ENCODE data around the gene SRR.

SRR gene

GRCh38 chr17:2295575-2295974 is 8.2 kb upstream of the SRR start:
- H3K4me1 ChIP-seq (ENCODE audit: control insufficient read depth, insufficient read depth, low read depth, low read length) = peaks cover 6% of the 10 kb centered on the region
- no peak overlapping the region for H2AK5ac ChIP-seq (ENCODE audit: low read length, severe bottlenecking)
- no peaks in the 10 kb centered on the region for H3K9me3 ChIP-seq (ENCODE audit: control insufficient read depth, low read length)
- no peak overlapping the region for H2AFZ ChIP-seq (ENCODE audit: low read depth, low read length)
- no peak overlapping the region for H2BK5ac ChIP-seq (ENCODE audit: low read depth, low read length, poor library complexity, severe bottlenecking)
- no peak overlapping the region for H3K4ac ChIP-seq (ENCODE audit: low read depth in 1 of 2, low read length in 2 of 2)
- H2BK120ac ChIP-seq (ENCODE audit: low read depth, low read length) = no peak overlapping the region
- H3K4me2 ChIP-seq (ENCODE audit: low read length, poor library complexity, severe bottlenecking) = no peak overlapping the region
- no peak overlapping the region for H3K18ac ChIP-seq (ENCODE audit: low read depth in 1 of 2, low read length in 2 of 2)
- H3K27me3 ChIP-seq (ENCODE audit: control insufficient read depth in 1 of 2, insufficient read depth in 1 of 2, low read length in 2 of 2) = no peaks in the 10 kb centered on the region
- H4K91ac ChIP-seq (ENCODE audit: low read length) = no peak overlapping the region
- 100% methylated on average over 1 of the region's 1 CpG for WGBS
- no peak overlapping the region for H2BK15ac ChIP-seq (ENCODE audit: low read depth, poor library complexity, severe bottlenecking)
- no peak for DNase-seq
- no peak overlapping the region for H3K23ac ChIP-seq (ENCODE audit: low read length in 2 of 2)
- H3K14ac ChIP-seq (ENCODE audit: low read length in 2 of 2) = no peak overlapping the region
- H3K36me3 ChIP-seq (ENCODE audit: control insufficient read depth in 1 of 2, insufficient read depth in 2 of 2, low read depth in 1 of 2, low read length in 2 of 2) = peaks cover 33 to 93% of the 10 kb centered on the region in 2 experiments
- no peak overlapping the region for H2BK12ac ChIP-seq (ENCODE audit: low read length in 2 of 2)
- no peak overlapping the region for H3K9ac ChIP-seq (ENCODE audit: low read length)
- no peak overlapping the region for H3K4me3 ChIP-seq (ENCODE audit: insufficient read depth in 1 of 2, low read depth in 1 of 2, low read length in 2 of 2)
- no peak overlapping the region for H4K8ac ChIP-seq (ENCODE audit: low read length)
- H3K79me1 ChIP-seq (replicated peaks; ENCODE audit: low read length, poor library complexity, severe bottlenecking) = peaks cover 49% of the 10 kb centered on the region
- no peak overlapping the region for H3K27ac ChIP-seq (ENCODE audit: low read length, poor library complexity, severe bottlenecking)

- Histone ChIP-seq H2BK120ac (ENCODE audit: low read depth, low read length) (no peak overlapping the region), H3K4me1 (ENCODE audit: control insufficient read depth, insufficient read depth, low read depth, low read length) (peaks cover 12% of the 10 kb centered on the region), H3K9ac (ENCODE audit: low read length) (no peak overlapping the region), H3K4me3 (ENCODE audit: insufficient read depth in 1 of 2, low read depth in 1 of 2, low read length in 2 of 2) (no peak overlapping the region), H3K79me1 (replicated peaks; ENCODE audit: low read length, poor library complexity, severe bottlenecking) (peaks cover 43% of the 10 kb centered on the region), H3K4me2 (ENCODE audit: low read length, poor library complexity, severe bottlenecking) (no peak overlapping the region), H2BK5ac (ENCODE audit: low read depth, low read length, poor library complexity, severe bottlenecking) (no peak overlapping the region), H3K14ac (ENCODE audit: low read length in 2 of 2) (no peak overlapping the region), H2BK15ac (ENCODE audit: low read depth, poor library complexity, severe bottlenecking) (no peak overlapping the region), H3K27me3 (ENCODE audit: control insufficient read depth in 1 of 2, insufficient read depth in 1 of 2, low read length in 2 of 2) (no peaks in the 10 kb centered on the region), H3K23ac (ENCODE audit: low read length in 2 of 2) (no peak overlapping the region), H4K91ac (ENCODE audit: low read length) (no peak overlapping the region), H3K18ac (ENCODE audit: low read depth in 1 of 2, low read length in 2 of 2) (no peak overlapping the region), H2BK12ac (ENCODE audit: low read length in 2 of 2) (no peak overlapping the region), H2AFZ (ENCODE audit: low read depth, low read length) (no peak overlapping the region), H3K9me3 (ENCODE audit: control insufficient read depth, low read length) (no peaks in the 10 kb centered on the region), H3K4ac (ENCODE audit: low read depth in 1 of 2, low read length in 2 of 2) (no peak overlapping the region), H3K27ac (ENCODE audit: low read length, poor library complexity, severe bottlenecking) (no peak overlapping the region), H3K36me3 (ENCODE audit: control insufficient read depth in 1 of 2, insufficient read depth in 2 of 2, low read depth in 1 of 2, low read length in 2 of 2) (peaks cover 28 to 82% of the 10 kb centered on the region in 2 experiments), H4K8ac (ENCODE audit: low read length) (no peak overlapping the region), H2AK5ac (ENCODE audit: low read length, severe bottlenecking) (no peak overlapping the region)
- DNase-seq = no peak
- 98% methylated on average over 5 of the region's 5 CpGs for WGBS
Measured at GRCh38 chr17:2297023-2297422, 6.7 kb upstream of the SRR start.

- no peaks in the 10 kb centered on the region for H3K27me3 ChIP-seq (ENCODE audit: control insufficient read depth in 1 of 2, insufficient read depth in 1 of 2, low read length in 2 of 2)
- WGBS = 97% methylated on average over 12 of the region's 12 CpGs
Measured at GRCh38 chr17:2299136-2299535, 4.6 kb upstream of the SRR start.

GRCh38 chr17:2299756-2300155 is 4.0 kb upstream of the SRR start:
- Histone ChIP-seq H2BK15ac (ENCODE audit: low read depth, poor library complexity, severe bottlenecking) (no peak overlapping the region), H4K91ac (ENCODE audit: low read length) (no peak overlapping the region), H2BK5ac (ENCODE audit: low read depth, low read length, poor library complexity, severe bottlenecking) (no peak overlapping the region), H3K9me3 (ENCODE audit: control insufficient read depth, low read length) (no peaks in the 10 kb centered on the region), H3K27me3 (ENCODE audit: control insufficient read depth in 1 of 2, insufficient read depth in 1 of 2, low read length in 2 of 2) (no peaks in the 10 kb centered on the region), H3K4me3 (ENCODE audit: insufficient read depth in 1 of 2, low read depth in 1 of 2, low read length in 2 of 2) (no peak overlapping the region), H3K4me1 (ENCODE audit: control insufficient read depth, insufficient read depth, low read depth, low read length) (peaks cover 16% of the 10 kb centered on the region), H3K9ac (ENCODE audit: low read length) (no peak overlapping the region), H3K23ac (ENCODE audit: low read length in 2 of 2) (no peak overlapping the region), H2BK12ac (ENCODE audit: low read length in 2 of 2) (no peak overlapping the region), H2AFZ (ENCODE audit: low read depth, low read length) (no peak overlapping the region), H3K79me1 (replicated peaks; ENCODE audit: low read length, poor library complexity, severe bottlenecking) (peaks cover 39% of the 10 kb centered on the region), H2AK5ac (ENCODE audit: low read length, severe bottlenecking) (no peak overlapping the region), H2BK120ac (ENCODE audit: low read depth, low read length) (no peak overlapping the region), H3K14ac (ENCODE audit: low read length in 2 of 2) (no peak overlapping the region), H3K18ac (ENCODE audit: low read depth in 1 of 2, low read length in 2 of 2) (no peak overlapping the region), H3K4me2 (ENCODE audit: low read length, poor library complexity, severe bottlenecking) (no peak overlapping the region), H3K36me3 (ENCODE audit: control insufficient read depth in 1 of 2, insufficient read depth in 2 of 2, low read depth in 1 of 2, low read length in 2 of 2) (peaks cover 27 to 55% of the 10 kb centered on the region in 2 experiments), H3K27ac (ENCODE audit: low read length, poor library complexity, severe bottlenecking) (no peak overlapping the region), H4K8ac (ENCODE audit: low read length) (no peak overlapping the region), H3K4ac (ENCODE audit: low read depth in 1 of 2, low read length in 2 of 2) (no peak overlapping the region)
- WGBS = 97% methylated on average over 22 of the region's 22 CpGs
- DNase-seq = no peak

More at GRCh38 chr17:2299136-2299535, 4.6 kb upstream of the SRR start:
- Histone ChIP-seq H3K9me3 (ENCODE audit: control insufficient read depth, low read length) (no peaks in the 10 kb centered on the region), H3K23ac (ENCODE audit: low read length in 2 of 2) (no peak overlapping the region), H3K4ac (ENCODE audit: low read depth in 1 of 2, low read length in 2 of 2) (no peak overlapping the region), H2BK15ac (ENCODE audit: low read depth, poor library complexity, severe bottlenecking) (no peak overlapping the region), H4K91ac (ENCODE audit: low read length) (no peak overlapping the region), H3K18ac (ENCODE audit: low read depth in 1 of 2, low read length in 2 of 2) (no peak overlapping the region), H3K27ac (ENCODE audit: low read length, poor library complexity, severe bottlenecking) (no peak overlapping the region), H3K14ac (ENCODE audit: low read length in 2 of 2) (no peak overlapping the region), H4K8ac (ENCODE audit: low read length) (no peak overlapping the region), H3K36me3 (ENCODE audit: control insufficient read depth in 1 of 2, insufficient read depth in 2 of 2, low read depth in 1 of 2, low read length in 2 of 2) (peaks cover 27 to 61% of the 10 kb centered on the region in 2 experiments), H3K79me1 (replicated peaks; ENCODE audit: low read length, poor library complexity, severe bottlenecking) (peaks cover 43% of the 10 kb centered on the region), H2AK5ac (ENCODE audit: low read length, severe bottlenecking) (no peak overlapping the region), H2BK120ac (ENCODE audit: low read depth, low read length) (no peak overlapping the region), H3K9ac (ENCODE audit: low read length) (no peak overlapping the region), H2BK5ac (ENCODE audit: low read depth, low read length, poor library complexity, severe bottlenecking) (no peak overlapping the region), H3K4me2 (ENCODE audit: low read length, poor library complexity, severe bottlenecking) (no peak overlapping the region), H2AFZ (ENCODE audit: low read depth, low read length) (no peak overlapping the region), H2BK12ac (ENCODE audit: low read length in 2 of 2) (no peak overlapping the region), H3K4me1 (ENCODE audit: control insufficient read depth, insufficient read depth, low read depth, low read length) (peaks cover 15% of the 10 kb centered on the region), H3K4me3 (ENCODE audit: insufficient read depth in 1 of 2, low read depth in 1 of 2, low read length in 2 of 2) (no peak overlapping the region)
- DNase-seq = no peak
